CD4-positive, alpha-beta T cell (primary cell): ENCODE data around the gene PAGR1. TPM values are rescaled to one million over a fixed set of nuclear protein-coding genes. Genes with fewer than 3 reads are reported as not detected.

Experiments
- ATAC-seq: fragments of 200-7000 bp; cut with Tn5 transposase; one replicate; pipeline ENCODE4 v1.10.0; 2022; ENCODE audit warnings: mild to moderate bottlenecking; ENCODE audit not compliant: poor library complexity
- CTCF ChIA-PET: fragments of 350-600 bp; sonication (Branson Sonifier 250); formaldehyde crosslinking; loops from one replicate; lab custom pipeline; 2021; ENCODE audit warnings: antibody characterized with exemption, inconsistent platforms; lab: Charles Lee
- POLR2A ChIA-PET: fragments of 350-600 bp; sonication (Branson Sonifier 250); formaldehyde crosslinking; loops from one replicate; lab custom pipeline; 2021; ENCODE audit warnings: antibody characterized with exemption, inconsistent platforms; lab: Charles Lee
- DNase-seq, 14 experiments: peaks; one replicate each; pipeline ENCODE4 v3.0.0-alpha.2; 2013 to 2020; ENCODE audit warnings: mixed read lengths in 2 of 14
- H3K27ac ChIP-seq, 2 donors: one replicate each; pipeline versions ENCODE4 v1.5.1 to v1.7.0; 2013; ENCODE audit warnings: low read length in 2 of 2, low read depth in 1 of 2, mild to moderate bottlenecking in 1 of 2
- H3K27me3 ChIP-seq, 2 experiments: 1 replicate in 1 of 2; 2 replicates in 1 of 2; pipeline versions ENCODE4 v1.6.1 to v1.7.0; 2013; ENCODE audit warnings: low read length in 2 of 2, control low read depth in 1 of 2, mild to moderate bottlenecking in 1 of 2, moderate library complexity in 1 of 2; ENCODE audit not compliant: insufficient read depth in 2 of 2, control insufficient read depth in 1 of 2
- H3K36me3 ChIP-seq: one replicate; pipeline ENCODE4 v1.6.1; 2013; ENCODE audit warnings: low read length, control low read depth; ENCODE audit not compliant: insufficient read depth
- H3K4me1 ChIP-seq: one replicate; pipeline ENCODE4 v1.6.1; 2013; ENCODE audit warnings: low read length, control low read depth; ENCODE audit not compliant: insufficient read depth
- H3K4me3 ChIP-seq: one replicate; pipeline ENCODE4 v1.5.1; 2013; ENCODE audit warnings: mild to moderate bottlenecking, low read length, moderate library complexity
- H3K9me3 ChIP-seq, 2 experiments: 1 replicate in 1 of 2; 2 replicates in 1 of 2; pipeline versions ENCODE4 v1.6.1 to v1.7.0; 2013; ENCODE audit warnings: low read length in 2 of 2, mild to moderate bottlenecking in 2 of 2, control low read depth in 1 of 2, moderate library complexity in 1 of 2; ENCODE audit not compliant: control insufficient read depth in 1 of 2, insufficient read depth in 1 of 2
- H3K27ac Mint-ChIP-seq: one replicate; pipeline ENCODE4 v1.8.0; 2020; ENCODE audit warnings: mixed read lengths
- H3K27me3 Mint-ChIP-seq: one replicate; pipeline ENCODE4 v1.8.0; 2021; ENCODE audit warnings: mixed read lengths
- H3K36me3 Mint-ChIP-seq: one replicate; pipeline ENCODE4 v1.8.0; 2021; ENCODE audit warnings: low read depth, mixed read lengths
- H3K4me1 Mint-ChIP-seq: one replicate; pipeline ENCODE4 v1.8.0; 2021; ENCODE audit warnings: low read depth, mixed read lengths
- H3K4me3 Mint-ChIP-seq: one replicate; pipeline ENCODE4 v1.8.0; 2020; ENCODE audit warnings: mild to moderate bottlenecking, mixed read lengths
- H3K9me3 Mint-ChIP-seq: one replicate; pipeline ENCODE4 v1.8.0; 2020; ENCODE audit warnings: mixed read lengths
- CTCF ChIP-seq: fragments of 200-600 bp; IDR thresholded peaks from one replicate; pipeline ENCODE4 v1.8.0; 2022; ENCODE audit warnings: antibody characterized with exemption, mild to moderate bottlenecking
- intact Hi-C, 2 experiments: fragments of 100-400 bp; cut with DNase I in 1 of 2; cut with micrococcal nuclease in 1 of 2; formaldehyde crosslinking; loops; one replicate each; pipeline versions ENCODE4 v1.15.1 to v1.9.0; 2023 to 2025; cut with DNase I, micrococcal nuclease
- total RNA-seq, 174 experiments: library from RNA in 2 of 174; stranded (reverse) in 2 of 174; gene quantifications; one replicate each; pipeline ENCODE4 v1.2.3 and lab custom pipeline; 2021 to 2026

The PAGR1 gene
- total RNA-seq, 2 experiments from 2014 or later = 20.3 TPM

DNA sequence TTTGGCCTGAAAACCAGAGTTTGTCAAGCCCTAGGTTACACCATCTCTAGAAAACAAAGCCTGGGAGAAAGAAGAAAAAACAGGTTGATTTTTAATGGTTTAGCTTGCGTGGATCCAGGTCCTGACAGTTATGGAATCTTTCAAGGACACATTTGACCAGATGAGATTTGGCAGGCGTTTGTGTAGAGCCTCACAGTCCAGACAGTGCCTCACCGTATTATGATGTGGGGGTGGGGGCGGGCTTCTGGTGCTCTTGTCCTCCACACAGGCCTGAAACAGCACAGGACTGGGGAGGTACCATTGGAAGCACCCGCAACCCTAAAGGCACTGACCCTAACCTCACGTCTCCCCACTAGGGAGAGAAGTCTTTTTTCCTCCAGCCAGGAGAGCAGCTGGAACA, 23.9 kb downstream of the PAGR1 start:
- H3K36me3 Mint-ChIP-seq = peaks cover 83% of the 10 kb centered on the region
- no peaks in the 10 kb centered on the region for H3K9me3 ChIP-seq

GRCh38 chr16:29840240-29840639, 24.3 kb downstream of the PAGR1 start:
- TF ChIP-seq CTCF = no peak
- Histone ChIP-seq H3K27ac (no peak overlapping the region), H3K4me3 (no peak overlapping the region), H3K36me3 (peaks cover 92% of the 10 kb centered on the region), H3K4me1 (no peaks in the 10 kb centered on the region), H3K27me3 (no peaks in the 10 kb centered on the region), H3K9me3 (no peaks in the 10 kb centered on the region)
- Mint-ChIP-seq H3K4me1 (no peaks in the 10 kb centered on the region), H3K27ac (no peak overlapping the region), H3K4me3 (no peak overlapping the region), H3K36me3 (peaks cover 83% of the 10 kb centered on the region), H3K27me3 (no peaks in the 10 kb centered on the region), H3K9me3 (no peaks in the 10 kb centered on the region)
- ChIA-PET CTCF (interaction anchor here (0.7 to 2.9 kb wide), 4 partner anchors 8 to 215 kb away, joined by 3 to 19 read pairs (median 3); no protein-coding TSS in a partner anchor), POLR2A (interaction anchor here (0.9 to 2.0 kb wide), 2 partner anchors 12 to 33 kb away, joined by 3 to 7 read pairs; no protein-coding TSS in a partner anchor)
- DNase-seq = no peak
- no peak for ATAC-seq
- intact Hi-C loops = no loop called here

More for the DNA sequence above, 23.9 kb downstream of the PAGR1 start:
- no peaks in the 10 kb centered on the region for H3K27me3 Mint-ChIP-seq
- no peak overlapping the region for H3K4me3 Mint-ChIP-seq
- no peak overlapping the region for H3K27ac Mint-ChIP-seq
- H3K27me3 ChIP-seq = no peaks in the 10 kb centered on the region
- TF ChIP-seq CTCF = no peak
- intact Hi-C loops = no loop called here
- peaks cover 92% of the 10 kb centered on the region for H3K36me3 ChIP-seq
- no peaks in the 10 kb centered on the region for H3K4me1 Mint-ChIP-seq
- ChIA-PET POLR2A (interaction anchor here (0.9 to 2.0 kb wide), 2 partner anchors 12 to 32 kb away, joined by 3 to 7 read pairs; no protein-coding TSS in a partner anchor), CTCF (interaction anchor here (0.7 to 2.9 kb wide), 4 partner anchors 9 to 216 kb away, joined by 3 to 19 read pairs (median 3); no protein-coding TSS in a partner anchor)
- no peak for ATAC-seq
- no peaks in the 10 kb centered on the region for H3K9me3 Mint-ChIP-seq
- no peak for DNase-seq
- H3K4me3 ChIP-seq = no peak overlapping the region
- no peaks in the 10 kb centered on the region for H3K4me1 ChIP-seq
- H3K27ac ChIP-seq = no peak overlapping the region

DNA sequence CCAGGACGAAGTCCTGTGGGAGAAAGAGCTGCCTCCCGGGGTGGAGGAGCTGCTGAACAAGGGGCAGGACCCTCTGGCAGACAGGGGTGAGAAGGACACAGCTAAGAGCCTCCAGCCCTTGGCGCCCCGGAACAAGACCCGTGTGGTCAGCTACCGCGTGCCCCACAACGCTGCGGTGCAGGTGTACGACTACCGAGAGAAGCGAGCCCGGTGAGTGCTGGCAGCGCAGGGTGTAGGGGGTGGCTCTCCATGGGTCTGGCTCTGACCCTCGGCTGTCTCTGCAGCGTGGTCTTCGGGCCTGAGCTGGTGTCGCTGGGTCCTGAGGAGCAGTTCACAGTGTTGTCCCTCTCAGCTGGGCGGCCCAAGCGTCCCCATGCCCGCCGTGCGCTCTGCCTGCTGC, 25.7 kb downstream of the PAGR1 start:
- Histone ChIP-seq H3K4me3 (no peak overlapping the region), H3K4me1 (no peaks in the 10 kb centered on the region), H3K27ac (no peak overlapping the region), H3K36me3 (peaks cover 92% of the 10 kb centered on the region), H3K27me3 (no peaks in the 10 kb centered on the region), H3K9me3 (no peaks in the 10 kb centered on the region)
- Mint-ChIP-seq H3K9me3 (no peaks in the 10 kb centered on the region), H3K27me3 (no peaks in the 10 kb centered on the region), H3K4me3 (no peak overlapping the region), H3K27ac (no peak overlapping the region), H3K36me3 (peaks cover 84% of the 10 kb centered on the region), H3K4me1 (no peaks in the 10 kb centered on the region)
- TF ChIP-seq CTCF = no peak
- ChIA-PET POLR2A (interaction anchor here (2.0 kb wide), 1 partner anchor 34 kb away, joined by 7 read pairs; no protein-coding TSS in a partner anchor), CTCF (interaction anchor here (1.1 kb wide), 2 partner anchors 34 to 74 kb away, joined by 3 read pairs; no protein-coding TSS in a partner anchor)
- DNase-seq (no peak), ATAC-seq (no peak)
- intact Hi-C loops = no loop called here
